IPS-11a (cell line): ENCODE results near the gene ZFPM1.

Experiments
- H3K4me3 ChIP-seq: one replicate; pipeline ENCODE4 v1.5.1; 2013; ENCODE audit warnings: low read depth, low read length, control low read depth

Gene ZFPM1

GRCh38 chr16:88558457-88559442 lies 105.7 kb downstream of the ZFPM1 start:
- H3K4me3 ChIP-seq = no peak overlapping the region

DNA sequence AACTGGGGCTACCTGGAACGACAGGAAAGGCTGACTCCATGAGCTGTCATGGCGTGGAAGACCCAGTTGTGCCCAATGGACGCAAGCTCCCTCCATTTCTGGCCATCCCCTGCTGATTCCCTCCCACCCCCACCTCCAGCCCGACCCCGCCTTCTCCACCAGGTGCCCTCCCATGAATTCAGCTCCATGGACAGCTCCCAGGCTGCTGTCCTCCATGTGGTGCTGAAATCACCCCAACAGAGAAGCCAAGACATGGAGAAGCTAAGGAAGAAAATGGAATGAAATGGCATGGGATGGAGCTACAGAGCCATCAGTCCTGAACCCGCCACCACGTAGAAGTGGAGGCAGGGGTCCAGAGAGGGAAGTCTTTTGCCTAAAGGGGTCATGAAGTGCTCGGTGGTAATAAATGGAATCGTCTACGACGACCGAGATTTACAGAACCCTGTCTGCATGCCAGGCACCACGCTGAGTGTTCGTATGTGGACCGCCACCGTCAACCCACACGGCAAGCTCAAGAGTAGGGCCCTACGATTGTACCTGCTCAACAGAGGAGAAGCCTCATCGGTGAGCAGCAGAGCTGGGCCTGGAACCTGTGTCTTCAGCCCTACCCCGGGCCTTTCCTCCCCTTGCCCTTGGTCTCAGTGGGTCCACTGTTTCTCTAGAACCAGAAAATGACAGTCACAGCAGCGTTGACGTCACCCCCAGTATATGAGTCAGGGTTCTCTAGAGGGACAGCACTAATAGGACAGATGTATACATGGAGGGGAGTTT lies 107.8 kb downstream of the ZFPM1 start:
- no peak overlapping the region for H3K4me3 ChIP-seq

DNA sequence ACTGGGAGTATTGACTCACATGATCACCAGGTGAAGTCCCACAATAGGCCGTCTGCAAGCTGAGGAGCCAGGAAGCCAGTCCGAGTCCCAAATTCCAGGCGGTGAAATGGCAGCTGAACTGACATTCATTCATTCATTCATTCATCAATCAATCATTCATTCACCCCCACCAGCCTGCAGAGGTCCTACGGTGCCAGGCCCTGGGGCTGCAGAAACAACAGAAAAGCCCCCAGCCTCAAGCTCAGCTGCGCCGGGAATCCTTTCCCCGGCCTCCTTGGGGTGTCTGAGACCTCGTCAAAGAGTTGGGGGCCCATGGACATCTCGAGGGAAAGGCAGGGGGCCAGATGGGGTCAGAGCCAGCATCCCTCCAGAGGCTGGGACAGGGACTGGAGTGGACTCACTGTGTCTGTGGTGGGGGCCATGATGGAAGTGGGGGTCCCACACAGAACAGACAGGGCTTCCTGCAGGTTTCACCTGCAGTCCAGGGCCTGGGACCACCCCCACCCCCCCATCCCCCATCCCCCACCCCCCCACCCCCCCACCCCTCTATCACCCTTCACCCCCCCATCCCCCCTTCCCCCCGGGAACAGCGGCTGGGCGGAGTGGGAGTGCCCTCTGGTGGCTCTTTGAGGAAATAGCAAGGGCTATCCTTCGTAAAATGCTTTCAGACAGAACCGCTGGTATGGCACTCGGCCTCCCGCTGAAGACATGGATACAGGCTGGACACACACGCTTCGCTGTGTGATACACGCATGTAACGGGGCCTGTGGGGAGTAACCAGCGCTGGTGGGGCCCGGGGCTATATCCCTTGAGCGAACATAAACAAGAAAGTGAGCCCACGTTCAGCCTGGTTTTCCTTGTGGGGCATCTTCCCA lies 108.6 kb downstream of the ZFPM1 start:
- no peak overlapping the region for H3K4me3 ChIP-seq

DNA sequence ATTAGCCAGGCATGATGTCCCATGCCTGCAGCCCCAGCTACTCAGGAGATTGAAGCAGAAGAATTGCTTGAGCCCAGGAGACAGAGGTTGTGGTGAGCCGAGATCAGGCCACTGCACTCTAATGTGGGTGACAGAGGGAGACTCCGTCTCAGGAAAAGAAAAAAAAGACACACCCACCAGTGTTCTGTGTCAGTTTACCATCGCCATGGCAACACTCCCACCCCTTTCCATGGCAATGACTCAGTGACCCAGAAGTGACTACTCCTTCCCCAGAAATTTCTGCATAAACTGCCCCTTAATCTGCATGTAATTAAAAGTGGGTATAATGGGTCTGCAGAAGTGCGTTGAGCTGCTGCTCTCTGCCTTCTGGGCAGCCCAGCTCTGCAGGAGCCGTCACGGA lies 113.1 kb downstream of the ZFPM1 start:
- no peak overlapping the region for H3K4me3 ChIP-seq

DNA sequence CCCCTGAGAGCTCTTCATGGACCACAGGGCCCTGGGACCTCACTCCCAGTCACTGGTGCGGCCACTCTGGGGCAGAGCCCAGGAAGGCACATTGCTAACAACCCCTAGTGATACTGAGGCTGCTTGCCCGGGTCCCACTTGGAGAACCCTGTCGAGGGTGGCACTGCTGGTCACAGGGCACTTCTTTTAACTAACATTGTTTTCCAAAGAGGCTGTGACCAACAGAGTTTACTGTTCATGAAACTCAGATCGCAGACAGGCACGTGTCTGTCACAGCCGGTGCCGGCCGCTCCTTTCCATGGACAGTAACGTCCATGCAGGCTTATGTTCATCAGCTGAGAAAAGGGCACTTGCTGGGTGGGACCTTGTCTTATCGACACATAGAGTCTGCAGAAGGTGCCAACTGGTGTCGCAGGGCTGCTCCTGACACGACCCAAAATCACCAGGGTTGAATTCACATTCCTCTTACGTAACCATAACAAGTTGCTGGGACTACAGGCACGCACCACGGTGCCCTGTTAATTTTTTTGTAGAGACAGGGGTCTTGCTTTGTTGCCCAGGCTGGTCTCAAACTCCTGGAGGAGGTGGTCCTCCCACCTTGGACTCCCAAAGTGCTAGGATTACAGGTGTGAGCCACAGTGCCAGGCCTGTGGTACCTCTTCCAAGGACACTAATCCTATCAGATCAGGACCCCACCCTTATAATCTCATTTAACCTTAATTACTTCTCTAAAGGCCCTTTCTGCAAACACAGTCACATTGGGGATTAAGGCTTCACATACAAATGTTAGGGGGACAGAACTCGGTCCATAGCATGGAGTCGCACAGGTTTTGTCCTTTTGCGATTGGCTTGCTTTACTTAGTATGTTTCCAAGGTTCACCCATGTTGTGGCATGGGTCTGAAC lies 115.9 kb downstream of the ZFPM1 start:
- peak overlapping the region; percentile 27 for H3K4me3 ChIP-seq

- H3K4me3 ChIP-seq = peak overlapping the region; percentile 27
These were observed 116.5 kb downstream of the ZFPM1 start for GRCh38 chr16:88569614-88569984.

- H3K4me3 ChIP-seq = peak within 1 kb of the TSS; percentile 84
These were observed 117.1 kb downstream of the ZFPM1 start, which contains the start of gene ZC3H18 for GRCh38 chr16:88569985-88570690. TSS of gene ZC3H18 (plus strand) at chr16:88570403. CDS start at chr16:88577124, 6,721 bp downstream.

GRCh38 chr16:88570691-88571092 lies 117.6 kb downstream of the ZFPM1 start:
- peak overlapping the region; percentile 84 for H3K4me3 ChIP-seq

GRCh38 chr16:88575251-88575650 lies 122.2 kb downstream of the ZFPM1 start:
- no peak overlapping the region for H3K4me3 ChIP-seq

DNA sequence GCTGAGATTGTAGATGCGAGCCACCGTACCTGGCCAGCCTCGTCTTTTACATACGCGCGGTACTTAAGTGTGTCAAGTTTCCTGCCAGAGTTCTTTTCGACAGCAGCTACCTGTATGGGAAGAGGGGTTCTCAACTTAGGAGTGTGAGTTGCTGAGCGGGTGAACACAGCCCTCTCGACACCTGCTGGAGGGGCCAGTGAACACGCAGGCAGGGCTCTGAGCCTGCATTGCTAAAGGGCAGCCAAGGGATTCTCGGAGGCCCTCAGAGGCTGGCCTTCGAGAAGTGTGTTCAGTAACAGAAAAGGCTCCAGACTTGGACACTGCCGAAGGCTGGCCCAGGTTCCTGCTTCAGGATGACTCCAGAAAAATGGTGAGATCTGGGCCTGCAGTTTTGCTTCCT lies 123.2 kb downstream of the ZFPM1 start:
- no peak overlapping the region for H3K4me3 ChIP-seq

DNA sequence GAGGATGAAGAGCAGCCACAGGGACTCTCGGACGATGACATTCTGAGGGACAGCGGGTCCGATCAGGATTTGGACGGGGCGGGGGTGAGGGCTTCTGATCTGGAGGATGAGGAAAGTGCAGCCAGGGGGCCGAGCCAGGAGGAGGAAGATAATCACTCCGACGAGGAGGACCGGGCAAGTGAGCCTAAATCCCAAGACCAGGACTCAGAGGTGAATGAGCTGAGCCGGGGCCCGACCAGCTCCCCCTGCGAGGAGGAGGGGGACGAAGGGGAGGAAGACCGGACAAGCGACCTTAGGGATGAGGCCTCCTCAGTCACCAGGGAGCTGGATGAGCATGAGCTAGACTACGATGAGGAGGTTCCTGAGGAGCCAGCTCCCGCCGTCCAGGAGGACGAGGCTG lies 124.1 kb downstream of the ZFPM1 start:
- no peak overlapping the region for H3K4me3 ChIP-seq

DNA sequence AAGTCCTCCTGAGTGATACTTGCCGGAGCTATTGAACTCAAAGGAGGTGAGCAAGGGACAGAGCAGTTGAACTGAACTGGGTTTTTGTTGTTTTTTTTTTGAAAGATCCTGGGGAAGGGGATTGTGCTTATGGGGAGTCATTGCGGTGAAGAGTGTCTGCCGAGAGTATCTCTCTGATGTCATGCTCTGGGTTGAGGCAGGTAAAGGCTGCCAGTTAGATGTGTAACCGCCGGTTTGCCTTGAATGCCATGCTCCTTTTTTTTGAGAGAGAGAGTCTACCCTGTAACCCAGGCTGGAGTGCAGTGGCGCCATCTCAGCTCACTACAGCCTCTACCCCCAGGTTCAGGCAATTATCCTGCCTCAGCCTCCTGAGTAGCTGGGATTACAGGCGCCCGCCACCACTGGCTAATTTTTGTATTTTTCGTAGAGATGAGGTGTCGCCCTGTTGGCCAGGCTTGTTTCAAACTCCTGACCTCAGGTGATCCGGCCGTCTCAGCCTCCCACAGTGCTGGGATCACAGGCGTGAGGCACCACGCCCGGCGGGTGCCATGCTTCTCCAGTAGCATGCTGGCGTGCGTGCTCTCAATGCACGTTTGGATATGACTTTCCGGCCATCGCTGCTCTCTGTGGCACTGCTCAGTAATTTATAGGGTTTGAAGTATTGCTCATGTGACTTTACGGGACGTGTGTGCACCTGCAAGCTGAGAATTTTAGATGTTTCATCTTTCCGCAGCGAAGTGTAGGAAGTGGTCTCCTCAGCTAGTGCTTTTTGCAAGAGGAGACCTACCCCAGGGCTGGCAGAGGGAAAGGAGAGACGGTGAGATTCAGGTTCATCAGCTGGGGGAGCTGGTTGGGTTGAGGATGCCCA lies 125.6 kb downstream of the ZFPM1 start:
- no peak overlapping the region for H3K4me3 ChIP-seq

DNA sequence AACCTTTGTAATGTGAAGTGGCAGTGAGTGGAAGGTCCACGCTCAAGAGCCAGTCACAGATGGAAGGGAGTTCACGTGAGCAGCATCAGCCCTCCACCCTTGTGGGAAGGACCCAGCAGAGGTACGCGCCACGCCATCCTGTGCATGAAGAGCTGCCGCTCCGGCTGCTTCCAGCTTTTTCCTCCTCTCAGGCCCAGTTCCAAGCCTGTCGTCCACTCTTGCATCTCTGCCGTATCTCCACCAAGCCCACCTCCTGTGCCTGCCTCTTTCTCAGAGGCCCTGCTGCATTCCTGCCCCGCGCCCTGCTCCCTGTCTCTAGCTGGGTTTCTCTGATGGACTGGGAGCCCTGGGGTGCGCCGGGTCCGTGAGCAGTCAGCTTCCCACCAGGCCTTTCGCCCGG lies 127.3 kb downstream of the ZFPM1 start:
- no peak overlapping the region for H3K4me3 ChIP-seq

DNA sequence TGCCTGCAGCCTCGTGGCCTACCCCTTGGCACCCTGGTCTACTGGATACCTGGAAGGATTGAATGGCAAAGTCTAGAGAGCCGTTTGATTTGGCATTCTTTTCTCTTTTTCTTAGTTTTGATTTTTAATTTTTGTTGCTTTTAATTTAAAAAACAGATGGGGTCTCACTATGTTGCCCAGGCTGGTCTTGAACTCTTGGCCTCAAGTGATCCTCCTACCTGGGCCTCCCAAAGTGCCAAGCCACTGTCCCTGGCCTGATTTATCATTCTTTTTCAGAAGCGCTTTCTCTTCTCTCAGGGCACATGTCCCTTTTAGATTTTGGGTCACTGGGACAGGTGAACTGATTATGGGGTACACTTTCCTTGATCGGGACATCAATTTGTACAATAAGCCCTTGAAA lies 128.0 kb downstream of the ZFPM1 start:
- H3K4me3 ChIP-seq = no peak overlapping the region

- no peak overlapping the region for H3K4me3 ChIP-seq
These were observed 130.0 kb downstream of the ZFPM1 start for GRCh38 chr16:88582912-88583575.

GRCh38 chr16:88584676-88585075 lies 131.6 kb downstream of the ZFPM1 start:
- H3K4me3 ChIP-seq = no peak overlapping the region

GRCh38 chr16:88585269-88585668 lies 132.2 kb downstream of the ZFPM1 start:
- no peak overlapping the region for H3K4me3 ChIP-seq
